CD4-positive, alpha-beta T cell treated with Interleukin-15 for 4 hours (primary cell): ENCODE measurements around the gene CEMIP2.
A peak's percentile ranks its signal among the peaks of the same experiment; 100 is the strongest.

ENCODE experiments used
- DNase-seq: peaks from one replicate; pipeline ENCODE4 v3.0.0-alpha.2; 2020; ENCODE audit warnings: low spot score

CEMIP2 gene

DNA sequence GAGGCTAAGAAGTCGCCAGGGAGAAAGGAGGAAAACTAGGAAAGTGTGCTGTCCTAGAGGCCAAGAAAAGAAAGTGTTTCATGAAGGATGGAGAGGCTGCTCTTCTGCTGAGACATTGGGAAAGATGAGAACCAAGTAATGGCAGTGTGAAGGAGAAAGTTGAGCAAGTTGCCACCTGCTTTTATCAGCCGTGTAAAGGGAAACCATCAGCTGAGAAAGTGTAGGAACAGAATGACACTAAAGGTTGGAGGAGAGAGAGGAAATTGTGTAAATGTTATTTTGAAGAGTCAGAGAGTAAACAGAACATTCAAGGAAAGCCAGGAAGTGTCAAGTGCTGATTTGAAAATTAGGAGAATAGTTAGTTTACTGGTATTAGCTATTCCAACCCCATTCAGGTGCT lies 125.0 kb downstream of the CEMIP2 start:
- DNase-seq, result no peak

DNA sequence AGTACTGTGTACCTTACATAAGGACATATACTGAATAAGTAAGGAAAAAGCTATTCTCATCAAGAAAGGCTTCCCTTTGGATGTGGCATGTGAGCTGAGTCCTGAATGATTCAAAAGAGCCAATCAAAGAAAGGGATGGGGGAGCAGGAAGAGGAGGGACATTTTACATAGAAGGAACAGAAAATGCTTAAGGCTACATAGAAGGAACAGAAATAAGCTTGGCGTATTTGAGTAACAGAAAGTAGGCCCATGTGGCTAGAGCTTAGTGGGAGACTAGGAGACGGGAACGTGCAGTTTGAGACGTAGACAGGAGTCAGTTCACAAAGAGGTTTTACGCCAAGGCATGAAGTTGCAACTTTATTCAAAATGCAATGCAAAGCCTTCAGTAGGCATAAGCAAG lies 126.3 kb downstream of the CEMIP2 start:
- no peak for DNase-seq

- peak; percentile 22 for DNase-seq
Observed at GRCh38 chr9:71638627-71639026, 129.7 kb downstream of the CEMIP2 start.

GRCh38 chr9:71637926-71638325 lies 130.4 kb downstream of the CEMIP2 start:
- DNase-seq, result no peak

DNA sequence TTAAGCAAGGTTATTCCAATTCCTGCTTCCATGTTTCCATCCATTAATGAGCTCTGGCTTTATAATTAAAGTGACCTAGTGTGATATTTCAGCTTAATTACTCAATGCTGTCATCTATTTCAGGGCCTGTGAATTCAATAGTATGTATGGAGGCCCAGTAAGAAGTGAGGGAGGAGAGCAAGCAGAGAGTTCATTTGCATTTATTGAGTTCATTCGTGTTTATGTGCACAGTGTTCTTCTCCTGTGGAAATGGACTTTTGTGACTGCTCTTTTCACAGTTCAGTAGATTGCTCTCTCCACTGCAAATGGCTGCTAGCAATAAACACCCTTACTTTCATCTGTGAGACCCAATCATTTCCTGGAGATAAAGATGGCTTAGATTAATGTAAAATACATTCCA lies 130.9 kb downstream of the CEMIP2 start:
- no peak for DNase-seq

GRCh38 chr9:71636143-71636839 lies 132.0 kb downstream of the CEMIP2 start:
- DNase-seq, result no peak

GRCh38 chr9:71634752-71635151 lies 133.6 kb downstream of the CEMIP2 start:
- no peak for DNase-seq
